Smooth muscle cell (in vitro differentiated cells): Measurements from ENCODE around the gene LSM14B. TPM values are rescaled to one million over a fixed set of nuclear protein-coding genes. Genes with fewer than 3 reads are reported as not detected.

Experiments used
- DNase-seq: peaks from one replicate; lab custom pipeline; 2025; ENCODE audit not compliant: unreplicated experiment; lab: John Stamatoyannopoulos, UW
- H2AFZ ChIP-seq: fragments of 200-600 bp; sonication (generic); 2 replicates; pipeline ENCODE4 v1.6.0; 2016; ENCODE audit warnings: antibody characterized with exemption, low read depth, mild to moderate bottlenecking
- H3F3A ChIP-seq: fragments of 200-600 bp; sonication (generic); 2 replicates; pipeline ENCODE4 v1.6.0; 2017; ENCODE audit warnings: antibody characterized with exemption, low read depth
- H3K27ac ChIP-seq: fragments of 200-600 bp; sonication (generic); 2 replicates; pipeline ENCODE4 v1.5.1; 2016; ENCODE audit warnings: low read depth, mild to moderate bottlenecking
- H3K27me3 ChIP-seq: fragments of 200-600 bp; sonication (generic); 2 replicates; pipeline ENCODE4 v1.6.1; 2016; ENCODE audit warnings: low read depth, mild to moderate bottlenecking
- H3K36me3 ChIP-seq: fragments of 200-600 bp; sonication (generic); 2 replicates; pipeline ENCODE4 v1.5.1; 2016; ENCODE audit warnings: low read depth
- H3K4me1 ChIP-seq: fragments of 200-600 bp; sonication (generic); 2 replicates; pipeline ENCODE4 v1.5.1; 2016; ENCODE audit warnings: low read depth
- H3K4me2 ChIP-seq: fragments of 200-600 bp; sonication (generic); 2 replicates; pipeline ENCODE4 v1.6.0; 2016; ENCODE audit warnings: mild to moderate bottlenecking
- H3K4me3 ChIP-seq: fragments of 200-600 bp; sonication (generic); 2 replicates; pipeline ENCODE4 v1.5.1; 2016; ENCODE audit warnings: mild to moderate bottlenecking
- H3K79me2 ChIP-seq: fragments of 200-600 bp; sonication (generic); 2 replicates; pipeline ENCODE4 v1.6.0; 2016; ENCODE audit warnings: low read depth, mild to moderate bottlenecking
- H3K9ac ChIP-seq: fragments of 200-600 bp; sonication (generic); 2 replicates; pipeline ENCODE4 v1.6.0; 2016; ENCODE audit warnings: low read depth
- H3K9me3 ChIP-seq: fragments of 200-600 bp; sonication (generic); replicated peaks from 2 replicates; pipeline ENCODE4 v1.5.1; 2016; ENCODE audit warnings: low read depth
- H4K20me1 ChIP-seq: fragments of 200-600 bp; sonication (generic); 2 replicates; pipeline ENCODE4 v1.6.0; 2016; ENCODE audit warnings: low read depth
- CTCF ChIP-seq: fragments of 200-600 bp; sonication (generic); IDR thresholded peaks from 2 replicates; pipeline ENCODE4 v1.5.1; 2017; ENCODE audit warnings: borderline replicate concordance, mild to moderate bottlenecking, antibody characterized with exemption; ENCODE audit not compliant: insufficient read depth, poor library complexity, severe bottlenecking
- WGBS: methylation state at CpG from one replicate; pipeline ENCODE4 v1.1.7; 2016; ENCODE audit warnings: low lambda C conversion rate; 5-methylcytosine and 5-hydroxymethylcytosine counted together
- polyA plus RNA-seq: library from polyadenylated mRNA; unstranded; fragments of >200 nt; fragmentation: Nextera tagmentation; extraction: Ambion mirVana; gene quantifications from 2 replicates; pipeline ENCODE4 v1.2.1, GENCODE V29; 2016
- total RNA-seq: library from RNA; depleted of rRNA; stranded (reverse); fragments of >200 nt; gene quantifications from 2 replicates; pipeline ENCODE4 v1.2.3, GENCODE V29; 2014

Gene LSM14B
- total and polyA plus RNA-seq, 2 experiments from 2014 or later = 5.6 to 21.5 TPM

- no peak for DNase-seq
- no peak overlapping the region for H3K4me3 ChIP-seq
- peaks cover 96% of the 10 kb centered on the region for H4K20me1 ChIP-seq
- WGBS = 83% methylated on average over 29 of the region's 29 CpGs
- no peaks in the 10 kb centered on the region for H3K27me3 ChIP-seq
- H3K4me1 ChIP-seq = no peaks in the 10 kb centered on the region
- no peak overlapping the region for H3K9ac ChIP-seq
- H3K9me3 ChIP-seq = no peaks in the 10 kb centered on the region
- no peak overlapping the region for H3K4me2 ChIP-seq
- no peaks in the 10 kb centered on the region for H3F3A ChIP-seq
- TF ChIP-seq CTCF = no peak
- no peak overlapping the region for H3K27ac ChIP-seq
- H3K36me3 ChIP-seq = no peaks in the 10 kb centered on the region
- H2AFZ ChIP-seq = no peak overlapping the region
- H3K79me2 ChIP-seq = peaks cover 55% of the 10 kb centered on the region
These were observed 33.4 kb downstream of the LSM14B start for GRCh38 chr20:62155428-62156253.

GRCh38 chr20:62156254-62156556 is 33.9 kb downstream of the LSM14B start:
- TF ChIP-seq CTCF = no peak
- no peak overlapping the region for H3K27ac ChIP-seq
- 92% methylated on average over 3 of the region's 3 CpGs for WGBS
- H3K4me3 ChIP-seq = no peak overlapping the region
- H4K20me1 ChIP-seq = peaks cover 96% of the 10 kb centered on the region
- H3K9me3 ChIP-seq = no peaks in the 10 kb centered on the region
- H3K4me2 ChIP-seq = no peak overlapping the region
- peaks cover 50% of the 10 kb centered on the region for H3K79me2 ChIP-seq
- H3K9ac ChIP-seq = no peak overlapping the region
- no peaks in the 10 kb centered on the region for H3K4me1 ChIP-seq
- no peak for DNase-seq
- H2AFZ ChIP-seq = no peak overlapping the region
- H3F3A ChIP-seq = no peaks in the 10 kb centered on the region
- H3K27me3 ChIP-seq = no peaks in the 10 kb centered on the region
- H3K36me3 ChIP-seq = no peaks in the 10 kb centered on the region

- Histone ChIP-seq H3K27me3 (no peaks in the 10 kb centered on the region), H3K36me3 (no peaks in the 10 kb centered on the region), H4K20me1 (peaks cover 91% of the 10 kb centered on the region), H3K4me2 (no peak overlapping the region), H3K9ac (no peak overlapping the region), H3F3A (no peaks in the 10 kb centered on the region), H3K4me1 (no peaks in the 10 kb centered on the region), H3K79me2 (peaks cover 46% of the 10 kb centered on the region), H2AFZ (no peak overlapping the region), H3K9me3 (no peaks in the 10 kb centered on the region), H3K4me3 (no peak overlapping the region), H3K27ac (no peak overlapping the region)
- TF ChIP-seq CTCF = peak; percentile 60
- 65% methylated on average over 20 of the region's 24 CpGs for WGBS
- DNase-seq = peak; percentile 20
These were observed 34.5 kb downstream of the LSM14B start for GRCh38 chr20:62156592-62157386.
